Heart left ventricle (tissue), 13 donors: Measurements from ENCODE around the gene UBA7.

Experiments
- CTCF ChIP-seq, 12 donors: fragments of 200-600 bp; sonication (generic) in 4 of 12; IDR thresholded peaks; one replicate each; pipeline versions ENCODE4 v1.5.0 to v1.8.0; 2018 to 2022; ENCODE audit warnings: antibody characterized with exemption in 12 of 12, mild to moderate bottlenecking in 5 of 12
- POLR2A ChIP-seq, 2 donors: fragments of 450-650 bp; IDR thresholded peaks; one replicate each; pipeline ENCODE4 v1.6.1; 2017; ENCODE audit warnings: antibody characterized with exemption in 2 of 2, mild to moderate bottlenecking in 2 of 2, moderate library complexity in 2 of 2
- donor health status: ischemic (EF 13 %, LVEDD 7.1; RV severe dilation, severe dysfunction).
- donor health status: DM: no; HTN: yes; CAD: no.
- donor health status: DM: no; HTN: no; CAD: no.
- donor health status: ischemic (EF 25% LVEDD 6.9; RV normal size, moderate dysfunction).
- donor health status: ischemic (EF 25% LVEDD 5.7; RV mildly dilated, moderate dysfunction).
- donor health status: ischemic (EF 35%, LVEDD 5.7; RV mildly dilated, moderate dysfunction).
- donor health status: nonischemic (EF 11% LVEDD 7.7; RV severe dilation, severe dysfunction).
- donor health status: DM: yes; HTN: yes; CAD: no.
- donor health status: PGD.
- donor health status: ischemic (EF 29% LVEDD 5.4; RV normal size, mild dysfunction).
- donor health status: nonischemic (EF 23%, LVEDD 6.1; RV moderate dilation, normal function).

- TF ChIP-seq CTCF (IDR thresholded peaks at IDR 0.05) (no peak), POLR2A (IDR thresholded peaks at IDR 0.05) (no peak)
Observed at GRCh38 chr3:49772703-49773102, 41.0 kb downstream of the UBA7 start.
